Fibroblast of mammary gland (primary cell): ENCODE data around the gene ICAM2.

ENCODE experiments used
- DNase-seq: peaks from one replicate; pipeline ENCODE4 v3.0.0-alpha.2; 2010; ENCODE audit warnings: low read depth
- H3K4me3 ChIP-seq: 2 replicates; pipeline ENCODE4 v1.5.1; 2011; ENCODE audit warnings: low read depth, mild to moderate bottlenecking, low read length, moderate library complexity; ENCODE audit not compliant: control insufficient read depth
- CTCF ChIP-seq: conservative IDR thresholded peaks from 2 replicates; pipeline ENCODE4 v1.5.1; 2011; ENCODE audit warnings: low read depth, low read length, inconsistent platforms; ENCODE audit not compliant: control insufficient read depth, insufficient read depth

The ICAM2 gene

DNA sequence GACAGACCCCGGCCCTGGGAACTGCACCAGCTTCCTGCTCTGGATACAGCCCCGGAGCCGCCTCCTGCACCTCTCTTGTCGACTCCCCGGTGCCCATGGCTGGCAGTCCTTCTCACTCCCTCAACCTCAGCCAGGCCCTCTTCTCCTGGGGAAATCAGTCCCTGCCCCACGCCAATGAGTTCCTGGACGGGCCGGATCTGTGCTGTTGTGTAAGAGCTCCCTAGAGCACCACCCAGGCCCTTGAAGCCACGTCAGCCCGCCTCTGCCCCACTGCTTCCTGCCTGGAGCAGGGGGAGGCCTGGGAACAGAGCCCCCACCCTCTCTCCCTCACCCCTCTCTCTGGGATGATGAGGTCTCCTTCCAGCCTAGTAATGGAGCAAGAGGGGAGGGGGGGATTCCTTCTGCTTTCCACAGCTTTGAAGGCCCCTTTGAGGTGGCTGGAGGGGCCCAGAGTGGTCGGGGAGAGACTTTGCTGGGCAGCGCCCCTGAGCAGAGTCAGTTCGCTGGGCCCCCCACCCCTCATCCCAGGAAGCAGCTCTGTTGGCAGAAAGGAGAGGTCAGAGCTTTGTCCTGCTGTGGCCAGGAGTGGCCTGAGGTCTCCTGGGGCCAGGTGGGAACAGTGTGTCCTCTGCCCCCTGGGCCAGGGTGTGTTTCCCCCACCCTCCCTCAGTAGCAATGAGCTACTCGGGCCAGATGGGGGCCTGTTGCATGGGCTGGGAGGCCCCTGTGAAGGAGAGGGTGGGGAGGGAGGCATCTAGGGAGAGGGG, 18.5 kb downstream of the ICAM2 start:
- no peak for TF ChIP-seq CTCF
- no peak overlapping the region for H3K4me3 ChIP-seq
- peak; percentile 75 for DNase-seq

DNA sequence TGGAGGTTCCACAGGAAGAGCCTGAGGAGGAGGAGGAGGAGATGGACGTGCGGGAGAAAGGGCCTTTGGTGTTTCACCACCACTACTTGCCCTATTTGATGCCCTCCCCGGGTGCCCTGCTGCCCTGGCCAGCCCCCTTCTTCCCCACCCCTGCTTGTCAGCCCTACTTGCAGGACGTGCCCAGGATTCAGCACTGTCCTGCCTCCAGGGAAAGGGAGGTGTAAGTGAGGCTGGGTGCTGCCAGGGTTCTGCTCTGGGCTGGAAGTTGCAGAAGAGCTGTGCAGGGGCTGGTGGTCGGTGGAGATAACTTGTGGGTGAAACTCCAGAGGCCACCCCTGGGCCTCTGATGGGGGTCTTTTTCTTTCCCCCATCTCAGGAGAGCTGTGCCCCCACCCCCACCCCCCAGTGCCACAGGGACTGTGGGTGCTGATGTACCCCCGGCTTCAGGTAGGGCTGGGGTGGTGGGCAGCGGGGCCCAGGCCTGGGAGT, 19.3 kb downstream of the ICAM2 start:
- no peak for DNase-seq
- TF ChIP-seq CTCF = no peak
- H3K4me3 ChIP-seq = no peak overlapping the region

GRCh38 chr17:63999680-64000531, 20.5 kb downstream of the ICAM2 start:
- no peak for TF ChIP-seq CTCF
- DNase-seq = no peak
- H3K4me3 ChIP-seq = no peak overlapping the region

DNA sequence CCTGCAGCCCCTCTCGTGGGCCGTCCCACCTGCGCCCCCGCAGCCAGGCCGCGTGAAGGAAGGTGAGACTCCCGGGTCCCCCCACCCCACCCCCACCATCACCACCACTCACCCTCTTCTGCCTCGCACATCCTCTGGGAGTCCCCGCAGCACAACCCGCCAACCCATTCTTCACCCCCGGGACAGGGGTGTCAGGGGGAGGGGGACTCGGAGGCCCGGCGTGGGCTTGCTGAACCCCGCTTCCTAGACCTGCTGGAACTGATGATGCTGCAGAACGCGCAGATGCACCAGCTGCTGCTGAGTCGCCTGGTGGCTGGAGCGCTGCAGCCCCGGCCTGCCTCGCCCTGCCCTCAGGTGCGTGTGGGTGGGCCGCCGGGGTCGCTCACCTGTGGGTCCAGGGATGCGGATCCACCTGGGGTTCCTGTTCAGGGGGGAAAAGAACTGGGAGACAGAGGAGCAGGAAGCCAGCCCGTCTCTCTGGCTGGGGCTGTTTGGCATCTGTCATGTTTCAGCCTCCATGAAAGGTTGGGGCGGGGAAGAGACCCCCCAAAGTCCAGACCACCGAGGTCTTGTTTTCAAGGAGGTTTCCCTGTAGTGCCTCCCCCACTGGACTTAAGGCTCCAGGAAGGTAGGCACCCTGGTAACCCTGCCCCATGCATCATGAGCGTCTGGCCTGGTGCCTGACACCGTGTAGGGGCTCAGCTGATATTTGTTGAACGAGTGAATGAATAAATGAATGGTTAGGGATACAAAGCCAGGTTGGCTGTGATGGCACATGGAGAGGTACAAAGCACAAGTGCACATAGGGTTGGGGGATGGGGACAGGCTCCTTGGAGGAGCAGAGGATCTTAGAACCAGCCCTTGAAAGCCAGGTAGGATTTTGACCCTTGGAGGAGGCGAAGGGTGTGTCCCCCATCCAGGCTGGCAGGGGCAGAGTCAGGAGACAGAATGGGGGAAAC, 21.4 kb downstream of the ICAM2 start:
- no peak for TF ChIP-seq CTCF
- DNase-seq = no peak
- H3K4me3 ChIP-seq = peak overlapping the region; percentile 61

DNA sequence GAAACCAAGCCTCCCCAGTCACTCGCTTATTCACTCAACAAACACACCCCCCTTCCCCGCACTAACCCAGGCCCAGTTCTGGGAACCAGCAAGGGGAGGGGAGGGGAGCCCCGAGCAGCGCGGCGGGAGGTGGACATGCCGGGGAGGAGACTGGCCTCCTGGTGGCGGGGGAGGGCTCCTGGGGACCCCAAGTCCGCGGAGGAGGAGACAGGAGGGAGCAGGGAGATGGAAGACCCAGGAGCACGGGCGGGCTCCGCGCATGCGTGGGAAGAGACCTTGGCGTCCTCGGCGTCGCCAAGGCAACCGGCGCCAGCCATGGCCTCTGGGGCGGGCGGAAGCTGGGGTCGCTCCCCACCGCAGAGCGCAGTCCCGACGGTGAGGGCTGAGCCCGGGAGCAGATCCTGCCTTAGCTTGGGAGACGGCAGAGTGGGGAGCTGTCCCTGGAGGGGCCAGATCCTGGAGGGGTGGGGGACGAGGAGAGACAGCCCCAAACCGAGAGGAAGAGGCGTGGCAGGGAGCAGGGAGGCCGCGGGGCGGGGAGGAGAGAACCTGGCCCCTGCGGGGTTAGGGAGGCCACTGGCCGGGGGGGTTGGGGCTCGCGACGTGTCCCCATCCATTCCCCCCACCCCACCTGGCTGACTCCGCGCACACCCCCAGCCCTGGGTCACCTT, 22.2 kb downstream of the ICAM2 start, which contains the start of gene PRR29:
TSS of gene PRR29 (plus strand) at position 302 of the 671 bp plus-strand sequence. CDS start at position 316, 14 bp downstream.
- TF ChIP-seq CTCF = no peak
- peak within 1 kb of the TSS; percentile 61 for H3K4me3 ChIP-seq
- peak; percentile 39 for DNase-seq
